ENCODE results near the gene LRPPRC.

- TF ChIP-seq, protein P1, sequence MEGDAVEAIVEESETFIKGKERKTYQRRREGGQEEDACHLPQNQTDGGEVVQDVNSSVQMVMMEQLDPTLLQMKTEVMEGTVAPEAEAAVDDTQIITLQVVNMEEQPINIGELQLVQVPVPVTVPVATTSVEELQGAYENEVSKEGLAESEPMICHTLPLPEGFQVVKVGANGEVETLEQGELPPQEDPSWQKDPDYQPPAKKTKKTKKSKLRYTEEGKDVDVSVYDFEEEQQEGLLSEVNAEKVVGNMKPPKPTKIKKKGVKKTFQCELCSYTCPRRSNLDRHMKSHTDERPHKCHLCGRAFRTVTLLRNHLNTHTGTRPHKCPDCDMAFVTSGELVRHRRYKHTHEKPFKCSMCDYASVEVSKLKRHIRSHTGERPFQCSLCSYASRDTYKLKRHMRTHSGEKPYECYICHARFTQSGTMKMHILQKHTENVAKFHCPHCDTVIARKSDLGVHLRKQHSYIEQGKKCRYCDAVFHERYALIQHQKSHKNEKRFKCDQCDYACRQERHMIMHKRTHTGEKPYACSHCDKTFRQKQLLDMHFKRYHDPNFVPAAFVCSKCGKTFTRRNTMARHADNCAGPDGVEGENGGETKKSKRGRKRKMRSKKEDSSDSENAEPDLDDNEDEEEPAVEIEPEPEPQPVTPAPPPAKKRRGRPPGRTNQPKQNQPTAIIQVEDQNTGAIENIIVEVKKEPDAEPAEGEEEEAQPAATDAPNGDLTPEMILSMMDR (IDR thresholded peaks at IDR 0.05), result no peak
- TF ChIP-seq POLR2A (IDR thresholded peaks at IDR 0.05), result no peak
Observed at GRCh38 chr2:43984533-43984932, 11.3 kb downstream of the LRPPRC start.

All from right lobe of liver (tissue), 4 donors.